Uterus (tissue), 4 donors: ENCODE data around the gene TAF1D. TPM values are rescaled to one million over a fixed set of nuclear protein-coding genes. Genes with fewer than 3 reads are reported as not detected.

Experiments used
- DNase-seq, 2 donors: peaks; one replicate each; pipeline ENCODE4 v3.0.0-alpha.2; 2019 to 2020
- H3K27ac ChIP-seq, 2 donors: fragments of 200-600 bp; sonication (generic); 1 replicate in 1 of 2; 2 replicates in 1 of 2; pipeline ENCODE4 v1.5.1; 2016 to 2018
- H3K27me3 ChIP-seq, 2 donors: fragments of 200-600 bp; sonication (generic); one replicate each; pipeline ENCODE4 v1.5.1; 2018 to 2019; ENCODE audit warnings: control low read depth in 1 of 2
- H3K36me3 ChIP-seq, 2 donors: fragments of 200-600 bp; sonication (generic); one replicate each; pipeline ENCODE4 v1.5.1; 2019; ENCODE audit warnings: control low read depth in 1 of 2
- H3K4me1 ChIP-seq, 2 donors: fragments of 200-600 bp; sonication (generic); one replicate each; pipeline ENCODE4 v1.5.1; 2018 to 2019; ENCODE audit warnings: control low read depth in 1 of 2
- H3K4me3 ChIP-seq, 2 donors: fragments of 200-600 bp; sonication (generic); 1 replicate in 1 of 2; 2 replicates in 1 of 2; pipeline ENCODE4 v1.5.1; 2018 to 2019; ENCODE audit warnings: mild to moderate bottlenecking in 1 of 2
- H3K9me3 ChIP-seq, 2 donors: fragments of 200-600 bp; sonication (generic); one replicate each; pipeline ENCODE4 v1.5.1; 2019; ENCODE audit warnings: control low read depth in 1 of 2
- CTCF ChIP-seq, 4 experiments: fragments of 200-600 bp in 2 of 4; fragments of 450-650 bp in 2 of 4; sonication (generic) in 2 of 4; IDR thresholded peaks; one replicate each; pipeline ENCODE4 v1.5.1; 2016 to 2019; ENCODE audit warnings: antibody characterized with exemption in 4 of 4, mild to moderate bottlenecking in 2 of 4, moderate library complexity in 1 of 4
- POLR2A ChIP-seq, 2 donors: fragments of 450-650 bp; IDR thresholded peaks; one replicate each; pipeline ENCODE4 v1.6.1; 2016; ENCODE audit warnings: antibody characterized with exemption in 2 of 2, mild to moderate bottlenecking in 1 of 2, moderate library complexity in 1 of 2
- intact Hi-C: fragments of 100-400 bp; cut with DNase I; formaldehyde crosslinking; loops from one replicate; pipeline ENCODE4 v1.15.1; 2023; ENCODE audit warnings: low total_unique reads
- total RNA-seq, 4 donors: library from RNA; depleted of rRNA in 3 of 4; stranded (reverse); fragments of >200 nt in 3 of 4; gene quantifications; one replicate each; pipeline versions ENCODE4 v1.1.0 to v1.2.4, GENCODE V29; 2014 to 2023
- donor health status: DM: yes; HTN: yes; CAD: no.

Gene TAF1D
- total RNA-seq, 4 donors from 2014 or later = 46.1 to 431 (median 191) TPM

- TF ChIP-seq CTCF (IDR thresholded peaks at IDR 0.05) (no peak), POLR2A (IDR thresholded peaks at IDR 0.05) (no peak)
- Histone ChIP-seq H3K9me3 (no peaks in the 10 kb centered on the region), H3K27ac (no peak overlapping the region), H3K27me3 (no peaks in the 10 kb centered on the region), H3K4me1 (no peaks in the 10 kb centered on the region), H3K36me3 (no peaks in the 10 kb centered on the region), H3K4me3 (no peak overlapping the region)
- no peak for DNase-seq
- intact Hi-C loops = no loop called here
Measured at GRCh38 chr11:93757924-93758865, 16.9 kb upstream of the TAF1D start.

GRCh38 chr11:93757301-93757700, 16.0 kb upstream of the TAF1D start:
- H3K27me3 ChIP-seq = no peaks in the 10 kb centered on the region
- H3K4me3 ChIP-seq = no peak overlapping the region
- intact Hi-C loops = no loop called here
- H3K27ac ChIP-seq = no peak overlapping the region
- TF ChIP-seq CTCF (IDR thresholded peaks at IDR 0.05) (no peak), POLR2A (IDR thresholded peaks at IDR 0.05) (no peak)
- no peaks in the 10 kb centered on the region for H3K4me1 ChIP-seq
- no peak for DNase-seq
- H3K36me3 ChIP-seq = no peaks in the 10 kb centered on the region
- no peaks in the 10 kb centered on the region for H3K9me3 ChIP-seq

- TF ChIP-seq CTCF (IDR thresholded peaks at IDR 0.05) (no peak), POLR2A (IDR thresholded peaks at IDR 0.05) (no peak)
- no peak overlapping the region for H3K27ac ChIP-seq
- H3K4me1 ChIP-seq = no peaks in the 10 kb centered on the region
- H3K27me3 ChIP-seq = no peaks in the 10 kb centered on the region
- no peaks in the 10 kb centered on the region for H3K36me3 ChIP-seq
- H3K9me3 ChIP-seq = no peaks in the 10 kb centered on the region
- intact Hi-C loops = no loop called here
- no peak for DNase-seq
- H3K4me3 ChIP-seq = no peak overlapping the region
Measured at GRCh38 chr11:93756748-93757147, 15.5 kb upstream of the TAF1D start.

- Histone ChIP-seq H3K4me1 (no peaks in the 10 kb centered on the region), H3K27ac (no peak overlapping the region), H3K36me3 (no peaks in the 10 kb centered on the region), H3K4me3 (no peak overlapping the region), H3K9me3 (no peaks in the 10 kb centered on the region), H3K27me3 (no peaks in the 10 kb centered on the region)
- TF ChIP-seq CTCF (IDR thresholded peaks at IDR 0.05) (no peak), POLR2A (IDR thresholded peaks at IDR 0.05) (no peak)
- intact Hi-C loops = no loop called here
- no peak for DNase-seq
Measured at GRCh38 chr11:93753241-93753640, 11.9 kb upstream of the TAF1D start.

GRCh38 chr11:93751001-93751400, 9.7 kb upstream of the TAF1D start:
- no peaks in the 10 kb centered on the region for H3K9me3 ChIP-seq
- H3K4me3 ChIP-seq = no peak overlapping the region
- no peak overlapping the region for H3K27ac ChIP-seq
- no peak for DNase-seq
- TF ChIP-seq CTCF (IDR thresholded peaks at IDR 0.05) = no peak
- H3K27me3 ChIP-seq = no peaks in the 10 kb centered on the region
- no peaks in the 10 kb centered on the region for H3K36me3 ChIP-seq
- no peaks in the 10 kb centered on the region for H3K4me1 ChIP-seq
- intact Hi-C loops = no loop called here
